Prostate gland (tissue), 2 donors: ENCODE measurements around the gene TMEM238.

Source experiments
- CTCF ChIP-seq, 4 experiments: fragments of 200-600 bp in 2 of 4; fragments of 450-650 bp in 2 of 4; sonication (generic) in 2 of 4; IDR thresholded peaks; 1 replicate in 3 of 4; 2 replicates in 1 of 4; pipeline ENCODE4 v1.5.1; 2016 to 2019; ENCODE audit warnings: antibody characterized with exemption in 4 of 4, mild to moderate bottlenecking in 2 of 4, moderate library complexity in 2 of 4
- POLR2A ChIP-seq: fragments of 450-650 bp; IDR thresholded peaks from one replicate; pipeline ENCODE4 v1.6.1; 2016; ENCODE audit warnings: antibody characterized with exemption, mild to moderate bottlenecking
- POLR2AphosphoS5 ChIP-seq: sonication (generic); formaldehyde crosslinking; IDR thresholded peaks from one replicate; pipeline ENCODE4 v1.6.1; 2017; ENCODE audit warnings: antibody characterized with exemption

- no peak for TF ChIP-seq CTCF (IDR thresholded peaks at IDR 0.05)
- TF ChIP-seq POLR2A = no peak
- no peak for TF ChIP-seq POLR2AphosphoS5
These were observed 14.3 kb upstream of the TMEM238 start for GRCh38 chr19:55398200-55398925.
